Skin of body (tissue), 2 donors: Measurements from ENCODE around the gene TFF1. TPM values are rescaled to one million over a fixed set of nuclear protein-coding genes. Genes with fewer than 3 reads are reported as not detected.

ENCODE experiments used
- DNase-seq: peaks from one replicate; lab custom pipeline; 2025; lab: John Stamatoyannopoulos, UW
- total RNA-seq: library from RNA; depleted of rRNA; stranded (reverse); fragments of >200 nt; gene quantifications from one replicate; pipeline ENCODE4 v1.2.3, GENCODE V29; 2014

The TFF1 gene
- total RNA-seq, 1 donor from 2014 or later = not detected

- no peak for DNase-seq
Observed at GRCh38 chr21:42317826-42318746, 48.2 kb downstream of the TFF1 start.

GRCh38 chr21:42317341-42317741 is 49.0 kb downstream of the TFF1 start:
- no peak for DNase-seq

GRCh38 chr21:42316891-42317290 is 49.4 kb downstream of the TFF1 start:
- DNase-seq = no peak

- DNase-seq = no peak
Observed at GRCh38 chr21:42315296-42315891, 50.9 kb downstream of the TFF1 start, which contains the start of gene TFF3. TSS of gene TFF3 (minus strand) at chr21:42315409. CDS start at chr21:42315374, 35 bp downstream.

GRCh38 chr21:42314616-42315295 is 51.6 kb downstream of the TFF1 start:
- DNase-seq = no peak

GRCh38 chr21:42313501-42313969 is 52.8 kb downstream of the TFF1 start:
- no peak for DNase-seq

- DNase-seq = no peak
Observed at GRCh38 chr21:42312626-42313104, 53.7 kb downstream of the TFF1 start.

Other genes with a start within 250 kb of the TFF1 start
- 19.2 TPM for gene ABCG1, start 147.4 kb downstream of the TFF1 start, total RNA-seq
- gene TFF3, start 51.1 kb downstream of the TFF1 start, total RNA-seq = 5.1 TPM
- gene TFF2, start 15.5 kb downstream of the TFF1 start, total RNA-seq = not detected
- gene TMPRSS3, start 29.5 kb upstream of the TFF1 start, total RNA-seq = 0.30 TPM
- gene UBASH3A, start 37.4 kb upstream of the TFF1 start, total RNA-seq = 0.20 TPM
- gene RSPH1, start 129.7 kb upstream of the TFF1 start, total RNA-seq = 0.39 TPM
- gene SLC37A1, start 147.3 kb upstream of the TFF1 start, total RNA-seq = 3.9 TPM